IMR-90 (cell line): ENCODE data around the gene ST14. TPM values are rescaled to one million over a fixed set of nuclear protein-coding genes. Genes with fewer than 3 reads are reported as not detected.
A peak's percentile ranks its signal among the peaks of the same experiment; 100 is the strongest.

Experiments
- ATAC-seq: fragments of 200-7000 bp; cut with Tn5 transposase; 2 replicates; pipeline ENCODE4 v1.9.1; 2020; ENCODE audit warnings: low read depth, mild to moderate bottlenecking, moderate library complexity
- BruUV-seq: library from RNA; stranded (reverse); fragments of 400-500 nt; replicated peaks from 2 replicates; lab custom pipeline; 2021; lab: Mats Ljungman, UMichigan
- CTCF ChIA-PET: fragments of 300-600 bp; formaldehyde crosslinking; extraction: SDS; loops from one replicate; lab custom pipeline; 2021; ENCODE audit warnings: antibody characterized with exemption; lab: Yijun Ruan, JAX
- POLR2A ChIA-PET: fragments of 300-600 bp; sonication (Branson Sonifier 250); formaldehyde crosslinking; loops from one replicate; lab custom pipeline; 2022; ENCODE audit warnings: antibody characterized with exemption; ENCODE audit not compliant: unreplicated experiment; lab: Charles Lee
- DNase-seq: peaks from one replicate; pipeline ENCODE4 v3.0.0; 2013
- H2AFZ ChIP-seq: replicated peaks from 2 replicates; pipeline ENCODE3; 2013; ENCODE audit warnings: low read length, mild to moderate bottlenecking; ENCODE audit not compliant: poor library complexity
- H2AK5ac ChIP-seq: 2 replicates; pipeline ENCODE4 v1.6.1; 2013; ENCODE audit warnings: low read depth, low read length, inconsistent platforms
- H2AK9ac ChIP-seq: replicated peaks from 2 replicates; pipeline ENCODE3; 2013; ENCODE audit warnings: mild to moderate bottlenecking, low read depth, low read length, moderate library complexity; ENCODE audit not compliant: poor library complexity
- H2BK120ac ChIP-seq: 2 replicates; pipeline ENCODE4 v1.6.1; 2013; ENCODE audit warnings: low read depth, low read length, inconsistent platforms
- H2BK15ac ChIP-seq: 3 replicates; pipeline ENCODE4 v1.6.1; 2013; ENCODE audit warnings: low read depth, low read length, inconsistent platforms
- H2BK20ac ChIP-seq: 2 replicates; pipeline ENCODE4 v1.6.1; 2013; ENCODE audit warnings: low read depth, mild to moderate bottlenecking, inconsistent platforms, low read length, moderate library complexity
- H2BK5ac ChIP-seq: 2 replicates; pipeline ENCODE4 v1.6.1; 2013; ENCODE audit warnings: mild to moderate bottlenecking, low read depth, low read length, inconsistent platforms; ENCODE audit not compliant: poor library complexity, severe bottlenecking
- H3K14ac ChIP-seq: replicated peaks from 2 replicates; pipeline ENCODE4 v1.6.1; 2013; ENCODE audit warnings: low read depth, low read length, inconsistent platforms
- H3K18ac ChIP-seq: 2 replicates; pipeline ENCODE4 v1.6.1; 2013; ENCODE audit warnings: low read depth, low read length, control low read depth
- H3K23ac ChIP-seq: 2 replicates; pipeline ENCODE4 v1.6.1; 2013; ENCODE audit warnings: low read depth, low read length, inconsistent platforms
- H3K27ac ChIP-seq: 2 replicates; pipeline ENCODE4 v1.5.1; 2013; ENCODE audit warnings: mild to moderate bottlenecking, control low read depth, low read length; ENCODE audit not compliant: insufficient read depth
- H3K27me3 ChIP-seq: 2 replicates; pipeline ENCODE4 v1.6.1; 2013; ENCODE audit warnings: low read length; ENCODE audit not compliant: control insufficient read depth, insufficient read depth
- H3K36me3 ChIP-seq: 2 replicates; pipeline ENCODE4 v1.6.1; 2013; ENCODE audit warnings: low read length, mixed read lengths; ENCODE audit not compliant: control insufficient read depth, insufficient read depth
- H3K4ac ChIP-seq: 2 replicates; pipeline ENCODE4 v1.6.1; 2013; ENCODE audit warnings: low read depth, low read length, inconsistent platforms
- H3K4me1 ChIP-seq: 2 replicates; pipeline ENCODE4 v1.6.1; 2013; ENCODE audit warnings: low read length, mixed read lengths; ENCODE audit not compliant: control insufficient read depth, insufficient read depth
- H3K4me2 ChIP-seq: 2 replicates; pipeline ENCODE4 v1.6.1; 2013; ENCODE audit warnings: low read depth, mild to moderate bottlenecking, control low read depth, low read length, moderate library complexity
- H3K4me3 ChIP-seq: 2 replicates; pipeline ENCODE4 v1.5.1; 2013; ENCODE audit warnings: low read depth, mild to moderate bottlenecking, control low read depth, low read length, moderate library complexity; ENCODE audit not compliant: insufficient read depth
- H3K56ac ChIP-seq: 2 replicates; pipeline ENCODE4 v1.6.1; 2013; ENCODE audit warnings: low read length, inconsistent platforms; ENCODE audit not compliant: insufficient read depth; ENCODE audit errors: extremely low read depth
- H3K79me1 ChIP-seq, 2 experiments: 2 replicates each; pipeline ENCODE4 v1.6.1; 2013; ENCODE audit warnings: low read length in 2 of 2, inconsistent platforms in 1 of 2, low read depth in 1 of 2
- H3K9ac ChIP-seq: 2 replicates; pipeline ENCODE4 v1.6.1; 2013; ENCODE audit warnings: low read depth, low read length, control low read depth
- H3K9me1 ChIP-seq: 2 replicates; pipeline ENCODE4 v1.6.1; 2013; ENCODE audit warnings: low read length, inconsistent platforms; ENCODE audit not compliant: insufficient read depth
- H3K9me3 ChIP-seq: 2 replicates; pipeline ENCODE4 v1.6.1; 2013; ENCODE audit warnings: low read length; ENCODE audit not compliant: control insufficient read depth, insufficient read depth
- H4K20me1 ChIP-seq: 2 replicates; pipeline ENCODE4 v1.6.1; 2013; ENCODE audit warnings: low read length, inconsistent platforms; ENCODE audit not compliant: insufficient read depth
- H4K5ac ChIP-seq: 2 replicates; pipeline ENCODE4 v1.6.1; 2013; ENCODE audit warnings: mild to moderate bottlenecking, low read depth, low read length, control low read depth
- H4K8ac ChIP-seq, 2 experiments: 2 replicates each; pipeline ENCODE4 v1.6.1; 2013; ENCODE audit warnings: low read depth in 2 of 2, low read length in 2 of 2, control low read depth in 1 of 2, inconsistent platforms in 1 of 2
- H4K91ac ChIP-seq: 2 replicates; pipeline ENCODE4 v1.6.1; 2013; ENCODE audit warnings: low read depth, low read length, inconsistent platforms; ENCODE audit not compliant: insufficient read depth
- CEBPB ChIP-seq: IDR thresholded peaks from 2 replicates; pipeline ENCODE4 v1.6.1; 2012; ENCODE audit warnings: low read depth, low read length, improper control_type of control experiment
- MAFK ChIP-seq: IDR thresholded peaks from 2 replicates; pipeline ENCODE4 v1.6.1; 2012; ENCODE audit warnings: low read depth, low read length, improper control_type of control experiment
- WGBS, 2 experiments: methylation state at CpG; one replicate each; pipeline versions ENCODE4 v1.1.5 to v1.1.7; 2013; ENCODE audit warnings: missing lambda C conversion rate in 2 of 2; ENCODE audit not compliant: insufficient read length in 1 of 2; ENCODE audit errors: extremely low coverage in 2 of 2; 5-methylcytosine and 5-hydroxymethylcytosine counted together
- dilution Hi-C: fragments of 300-500 bp; cut with HindIII; formaldehyde crosslinking; loops from one replicate; pipeline ENCODE4 v1.14.3; 2018; ENCODE audit warnings: low sequenced_read_pairs; ENCODE audit not compliant: unreplicated experiment
- in situ Hi-C: fragments of 300-500 bp; cut with MboI; formaldehyde crosslinking; loops from 3 replicates; pipeline ENCODE4 v1.14.3; 2019; ENCODE audit warnings: low sequenced_read_pairs, inconsistent platforms, mixed read lengths
- intact Hi-C: fragments of 100-400 bp; cut with micrococcal nuclease; formaldehyde crosslinking; loops from 2 replicates; pipeline ENCODE4 v1.10.0; 2022
- polyA plus RNA-seq, 3 experiments: library from polyadenylated mRNA; depleted of rRNA; stranded (reverse); fragments of >200 nt; gene quantifications; 2 replicates each; pipeline ENCODE4 v1.2.3, GENCODE V29; 2012; ENCODE audit warnings: low replicate concordance in 1 of 3
- total RNA-seq: library from RNA; depleted of rRNA; stranded (reverse); fragments of >200 nt; gene quantifications from 2 replicates; pipeline ENCODE4 v1.2.3, GENCODE V29; 2012

The ST14 gene
- total and polyA plus RNA-seq, 2 of the 4 experiments (the other 2 are of a cell fraction), result not detected

DNA sequence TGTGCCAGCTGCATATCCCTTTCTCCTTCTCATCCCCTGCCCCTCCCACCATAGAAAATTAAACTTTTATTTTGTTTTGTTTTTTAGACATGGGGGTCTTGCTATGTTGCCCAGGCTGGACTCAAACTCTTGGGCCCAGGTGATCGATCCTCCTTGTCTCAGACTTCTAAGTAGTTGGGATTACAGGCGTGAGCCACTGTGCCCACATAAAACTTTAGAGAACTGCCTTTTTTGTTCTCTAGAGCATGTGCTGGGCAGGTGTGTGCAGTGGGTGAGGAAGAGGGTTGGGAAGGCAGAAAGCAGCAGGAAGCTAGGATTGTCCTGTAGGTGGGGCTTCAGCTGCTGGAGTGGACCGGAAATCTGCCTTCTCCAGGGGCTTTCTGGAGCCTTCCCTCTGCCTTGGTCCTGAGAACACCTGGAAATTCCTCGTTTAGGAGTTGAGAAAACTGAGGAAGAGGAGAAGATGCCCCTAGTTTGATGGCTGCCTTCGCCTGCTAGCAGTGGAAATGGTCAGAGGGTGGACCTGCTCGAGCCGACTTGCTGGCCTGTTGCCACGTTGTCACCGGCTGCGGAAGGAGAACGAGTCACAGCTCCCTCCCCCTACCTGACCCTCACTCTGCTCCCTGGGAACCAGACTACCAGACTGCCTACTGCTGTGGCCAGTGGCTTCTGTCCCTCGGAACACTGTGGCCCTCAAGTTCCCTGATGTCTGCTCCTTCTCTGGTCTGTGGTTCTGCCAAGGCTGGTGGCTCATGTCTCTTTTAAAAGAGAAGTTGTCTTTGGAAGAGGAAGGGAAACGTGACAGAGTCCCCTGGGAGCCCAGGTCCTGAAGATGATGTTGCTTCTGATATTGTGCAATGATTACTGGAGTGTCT lies 4.0 kb downstream of the ST14 start:
- no TSS peak for BruUV-seq
- CTCF ChIA-PET, result no interaction called here

More for the DNA sequence above, 4.0 kb downstream of the ST14 start:
- DNase-seq (no peak), ATAC-seq (no peak)
- no peak overlapping the region for H2AK5ac ChIP-seq
- H3K56ac ChIP-seq, result no peak overlapping the region
- H2BK15ac ChIP-seq, result no peak overlapping the region
- POLR2A ChIA-PET, result no interaction called here
- no peak overlapping the region for H3K9ac ChIP-seq
- H4K8ac ChIP-seq, result no peak overlapping the region
- no peak overlapping the region for H2AK9ac ChIP-seq
- in situ Hi-C loops (no loop called here), dilution Hi-C loops (no loop called here), intact Hi-C loops (no loop called here)
- TF ChIP-seq MAFK (no peak), CEBPB (peak; percentile 74)
- H4K5ac ChIP-seq, result no peak overlapping the region
- no peak overlapping the region for H3K4ac ChIP-seq
- peaks cover 45% of the 10 kb centered on the region for H3K27me3 ChIP-seq
- no peak overlapping the region for H2BK5ac ChIP-seq
- H3K9me1 ChIP-seq, result peaks cover 8% of the 10 kb centered on the region
- H4K91ac ChIP-seq, result no peak overlapping the region
- H4K20me1 ChIP-seq, result no peaks in the 10 kb centered on the region
- H3K4me2 ChIP-seq, result no peak overlapping the region
- H2BK120ac ChIP-seq, result no peak overlapping the region
- no peak overlapping the region for H3K23ac ChIP-seq
- no peaks in the 10 kb centered on the region for H3K36me3 ChIP-seq
- H3K4me3 ChIP-seq, result no peak overlapping the region
- no peak overlapping the region for H3K18ac ChIP-seq
- no peaks in the 10 kb centered on the region for H3K79me1 ChIP-seq
- no peaks in the 10 kb centered on the region for H3K9me3 ChIP-seq
- H2BK20ac ChIP-seq, result no peak overlapping the region
- H3K4me1 ChIP-seq, result peaks cover 4% of the 10 kb centered on the region
- H3K14ac ChIP-seq, result no peak overlapping the region
- 44% methylated on average over 4 of the region's 13 CpGs; no CpG with 5 or more reads in 1 of the 2 experiments for WGBS, 2 experiments
- H2AFZ ChIP-seq, result no peak overlapping the region
- no peak overlapping the region for H3K27ac ChIP-seq
